GM21515 (cell line): ENCODE data around the gene HERC2.

Experiments
- ATAC-seq: cut with Tn5 transposase; IDR thresholded peaks from one replicate; pipeline ENCODE4 v1.9.1; 2021; ENCODE audit not compliant: unreplicated experiment

HERC2 gene

DNA sequence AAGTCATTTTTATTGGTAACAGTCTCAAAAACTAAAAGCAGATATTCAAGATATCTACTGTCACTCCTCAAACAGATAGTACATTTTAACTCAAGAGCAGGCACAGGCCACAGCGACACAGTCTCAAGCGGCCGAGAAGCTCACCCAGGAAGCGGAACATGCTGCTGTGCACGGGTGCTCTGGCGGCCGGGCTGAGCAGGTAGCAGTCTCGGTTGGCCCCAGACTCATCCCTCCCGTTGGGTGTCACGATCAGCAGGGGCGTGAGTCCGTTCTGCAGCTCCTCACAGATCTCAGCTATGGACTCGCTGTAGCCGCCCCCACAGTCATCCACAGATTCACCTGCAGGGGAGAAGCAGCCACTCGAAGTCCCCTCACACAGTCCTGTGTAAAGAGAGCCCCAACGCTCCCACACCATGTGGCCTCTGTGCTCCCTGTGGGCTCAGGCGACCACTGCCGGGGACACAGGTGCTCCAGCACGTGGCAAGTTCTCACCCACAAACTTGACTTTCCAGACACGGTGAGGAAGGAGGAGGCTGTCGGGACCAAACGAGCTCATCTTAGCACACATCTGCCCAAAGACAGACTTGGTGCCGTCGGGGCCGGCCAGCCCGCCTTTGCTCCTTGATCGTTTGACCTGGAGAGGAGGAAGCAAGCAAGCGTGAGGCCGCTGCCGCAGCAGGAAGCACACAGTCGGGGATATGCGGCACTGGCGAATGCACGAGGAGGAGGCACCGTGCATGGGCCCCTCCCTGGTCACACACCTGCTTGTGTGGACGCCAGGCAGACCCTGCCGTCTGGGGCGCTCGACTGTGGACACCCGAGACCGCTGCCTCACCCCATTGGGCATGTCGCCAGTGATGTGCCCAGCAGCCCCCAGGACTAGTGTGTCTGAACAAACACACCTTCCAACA lies 205.2 kb downstream of the HERC2 start:
- ATAC-seq = no peak

DNA sequence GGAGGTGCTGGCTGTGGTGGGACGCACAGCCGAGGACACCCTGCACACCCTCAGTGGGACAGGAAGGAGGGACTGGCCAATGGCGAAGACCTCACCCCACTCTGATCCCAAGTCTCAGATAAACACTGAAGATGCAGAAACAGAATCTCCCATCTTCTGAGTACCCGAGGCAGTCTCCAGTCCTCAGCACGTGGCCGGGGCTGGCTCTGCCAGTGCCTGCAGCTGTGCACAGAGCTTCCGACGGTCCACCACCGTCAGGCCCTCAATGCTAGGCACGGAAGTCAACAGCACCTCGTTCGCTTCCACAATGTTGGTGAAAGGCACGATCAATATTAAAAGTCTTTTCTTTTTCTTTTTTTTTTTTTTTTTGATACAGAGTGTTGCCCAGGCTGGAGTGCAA lies 206.1 kb downstream of the HERC2 start:
- no peak for ATAC-seq

DNA sequence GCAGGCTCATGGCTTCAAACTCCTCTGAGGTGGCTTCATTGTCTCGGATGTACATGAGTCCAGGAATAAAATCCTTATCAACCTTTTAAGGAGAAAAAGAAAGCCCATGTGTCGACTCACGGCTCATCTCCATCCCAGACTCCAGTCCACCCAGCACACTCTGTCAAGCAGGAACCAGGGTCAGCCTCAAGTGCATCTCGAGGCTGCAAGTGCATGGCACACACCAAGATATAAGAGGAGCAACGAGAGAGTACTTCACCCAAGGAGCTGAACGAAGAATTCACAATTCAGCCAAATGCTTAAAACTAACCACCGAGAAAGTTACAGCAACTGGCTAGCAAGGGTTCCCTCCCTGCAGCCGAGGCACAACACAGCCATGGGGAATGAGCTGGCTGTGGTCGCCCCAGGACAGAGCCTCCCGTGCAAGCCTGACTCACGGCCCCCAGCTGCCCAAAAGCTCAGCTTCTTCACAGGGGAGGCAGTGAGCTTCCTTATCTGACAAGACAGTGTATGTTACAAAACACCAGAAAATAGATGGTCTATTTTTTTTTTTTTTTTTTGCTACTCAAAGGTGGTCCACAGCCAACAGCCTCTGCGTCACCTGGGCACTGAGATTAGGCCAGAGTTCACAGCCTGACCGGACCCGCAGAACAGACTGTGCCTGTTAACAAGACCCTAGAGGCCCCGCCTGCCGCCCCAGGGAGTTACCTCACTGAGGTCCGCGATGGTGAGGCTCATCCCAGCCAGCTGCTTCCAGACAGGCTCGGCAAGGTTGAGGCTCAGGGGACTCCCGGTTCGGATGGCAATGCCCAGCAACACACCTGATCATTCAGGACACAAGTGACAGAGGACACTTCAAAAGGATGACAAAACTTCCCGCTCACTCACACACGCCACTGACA lies 207.0 kb downstream of the HERC2 start:
- no peak for ATAC-seq

DNA sequence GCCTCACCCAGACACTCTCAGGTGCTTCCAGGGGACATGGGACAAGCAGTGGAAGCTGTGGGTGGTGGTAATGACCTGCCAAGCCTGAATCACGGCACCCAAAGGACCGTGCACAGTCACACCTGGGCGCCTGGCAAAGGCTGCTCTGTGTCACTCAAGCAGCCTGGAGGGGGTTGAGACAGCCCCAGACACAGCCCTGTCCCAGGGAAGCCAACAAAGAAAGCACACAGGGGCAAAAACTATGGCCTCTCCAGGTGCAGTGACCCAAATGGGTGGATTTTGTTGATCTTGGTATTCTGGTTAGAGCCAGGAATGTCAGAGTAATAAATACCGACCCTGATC lies 207.9 kb downstream of the HERC2 start:
- ATAC-seq = no peak

DNA sequence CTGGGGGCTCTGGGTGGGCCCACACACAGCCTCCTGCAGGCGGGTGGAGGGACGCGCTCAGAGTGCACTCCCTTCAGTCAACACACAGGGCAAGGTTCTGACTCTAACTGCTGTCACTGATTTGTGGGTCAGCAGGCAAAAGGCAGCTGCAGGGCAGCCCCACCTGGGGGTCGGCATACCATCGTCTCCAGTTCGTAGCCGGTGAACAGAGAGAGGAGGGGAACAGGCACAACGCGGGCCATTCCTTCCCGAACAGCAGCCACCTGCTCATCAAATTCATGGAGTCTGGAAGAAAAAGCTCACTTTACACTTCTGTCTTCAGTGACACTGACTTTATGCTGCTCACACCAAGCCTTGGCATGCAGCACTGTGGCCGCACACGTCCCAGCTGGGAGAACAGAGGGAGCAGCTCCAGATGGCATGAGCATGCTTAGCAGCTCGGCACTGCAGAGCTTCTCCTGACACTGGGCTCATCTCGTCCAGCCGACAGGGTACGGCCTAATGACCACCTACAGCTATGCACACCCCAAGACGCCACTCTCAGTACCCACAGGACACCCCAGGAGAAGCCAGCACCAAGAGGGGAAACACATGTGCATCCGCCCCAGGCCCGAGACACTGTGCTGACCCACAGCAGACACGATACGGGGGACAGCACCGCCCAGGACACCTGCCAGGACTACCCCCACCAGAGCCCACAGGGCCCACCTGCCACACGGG lies 208.4 kb downstream of the HERC2 start:
- no peak for ATAC-seq

DNA sequence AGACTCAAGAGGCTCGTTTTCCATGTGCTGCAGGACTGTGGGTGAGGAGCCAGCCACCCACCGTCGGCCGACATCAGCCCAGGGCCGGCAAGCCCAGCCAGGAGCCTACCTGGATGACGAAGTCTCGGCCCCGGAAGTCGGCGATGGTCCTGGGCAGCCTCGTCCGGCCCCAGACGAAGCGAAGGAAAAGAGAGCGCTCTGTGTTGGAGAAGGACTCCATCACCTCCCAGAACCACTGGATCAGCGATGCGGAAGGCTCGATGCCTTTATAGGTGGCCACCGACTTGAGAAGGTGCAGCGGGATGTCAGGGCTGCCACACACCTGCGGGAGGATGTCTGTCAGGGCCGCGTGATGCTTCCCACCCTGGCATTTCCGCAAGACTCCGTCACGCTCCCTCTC lies 209.0 kb downstream of the HERC2 start:
- ATAC-seq = no peak

DNA sequence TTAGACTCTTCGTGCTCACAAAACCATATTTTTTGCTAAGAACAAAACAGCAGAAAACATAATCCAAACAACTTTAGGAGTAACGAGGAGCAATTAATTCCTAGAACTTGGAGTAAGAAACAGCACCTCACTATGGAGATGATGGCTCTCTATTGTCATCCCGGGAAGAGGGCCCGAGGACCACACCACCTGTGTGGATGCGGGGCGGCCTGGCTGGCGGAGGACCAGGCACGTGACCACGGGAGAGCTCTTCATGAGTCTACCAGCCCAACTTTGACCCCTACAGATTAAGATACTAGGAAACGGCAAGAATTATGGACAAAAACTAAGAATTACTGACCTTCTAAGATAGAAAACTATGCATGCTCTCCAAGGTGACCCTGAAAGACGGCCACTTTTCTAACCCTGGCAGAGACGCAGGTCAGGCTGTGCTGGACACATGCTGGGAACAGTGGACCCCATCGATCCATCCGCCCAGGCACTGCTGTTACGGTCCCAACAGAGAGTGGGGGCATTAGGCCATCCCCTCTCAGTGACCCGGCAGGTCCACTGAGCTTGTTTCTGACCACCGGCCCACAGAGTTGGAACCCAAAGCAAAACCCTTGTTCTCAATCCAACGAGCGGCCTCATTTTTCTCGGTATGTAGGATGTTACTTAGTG lies 209.7 kb downstream of the HERC2 start:
- ATAC-seq = no peak

DNA sequence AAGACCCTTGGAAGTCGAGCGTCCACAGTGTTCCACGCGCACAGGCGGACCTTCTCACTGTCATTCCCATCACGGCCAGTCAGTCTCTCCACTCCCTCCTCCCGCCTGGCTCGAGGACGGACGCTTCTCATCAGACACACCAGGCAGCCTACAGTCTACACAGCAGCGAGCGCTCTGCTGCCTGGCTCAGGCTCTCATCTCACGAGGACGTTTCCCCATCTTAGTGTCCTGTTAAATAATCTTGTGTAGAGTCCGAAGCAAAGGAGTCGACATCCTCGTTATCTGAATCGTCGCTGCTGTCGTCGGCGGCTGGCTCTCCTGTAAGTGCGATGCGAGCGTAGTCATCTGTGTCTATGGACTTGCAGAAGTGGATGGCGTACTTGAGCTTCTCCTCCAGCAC lies 210.4 kb downstream of the HERC2 start:
- no peak for ATAC-seq

DNA sequence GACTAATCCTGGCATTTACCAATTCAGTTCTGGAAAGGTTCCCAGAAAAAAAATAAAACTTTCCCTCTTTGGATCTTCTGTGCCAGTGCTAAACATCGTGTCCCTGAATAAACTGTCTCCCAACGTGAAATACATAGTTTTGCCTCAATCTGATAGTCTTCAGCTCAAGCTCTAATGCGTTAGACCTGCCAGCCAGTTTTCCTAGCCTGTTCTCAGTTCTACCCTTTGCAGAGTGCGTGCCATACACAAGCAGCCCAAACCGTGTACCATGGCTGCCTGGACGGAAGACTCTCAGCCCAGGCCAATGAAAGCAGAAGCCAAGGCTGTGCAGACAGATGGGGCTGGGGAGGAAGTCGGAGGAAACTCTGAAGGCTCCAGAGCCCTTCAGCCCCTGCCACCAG lies 211.5 kb downstream of the HERC2 start:
- ATAC-seq = no peak

DNA sequence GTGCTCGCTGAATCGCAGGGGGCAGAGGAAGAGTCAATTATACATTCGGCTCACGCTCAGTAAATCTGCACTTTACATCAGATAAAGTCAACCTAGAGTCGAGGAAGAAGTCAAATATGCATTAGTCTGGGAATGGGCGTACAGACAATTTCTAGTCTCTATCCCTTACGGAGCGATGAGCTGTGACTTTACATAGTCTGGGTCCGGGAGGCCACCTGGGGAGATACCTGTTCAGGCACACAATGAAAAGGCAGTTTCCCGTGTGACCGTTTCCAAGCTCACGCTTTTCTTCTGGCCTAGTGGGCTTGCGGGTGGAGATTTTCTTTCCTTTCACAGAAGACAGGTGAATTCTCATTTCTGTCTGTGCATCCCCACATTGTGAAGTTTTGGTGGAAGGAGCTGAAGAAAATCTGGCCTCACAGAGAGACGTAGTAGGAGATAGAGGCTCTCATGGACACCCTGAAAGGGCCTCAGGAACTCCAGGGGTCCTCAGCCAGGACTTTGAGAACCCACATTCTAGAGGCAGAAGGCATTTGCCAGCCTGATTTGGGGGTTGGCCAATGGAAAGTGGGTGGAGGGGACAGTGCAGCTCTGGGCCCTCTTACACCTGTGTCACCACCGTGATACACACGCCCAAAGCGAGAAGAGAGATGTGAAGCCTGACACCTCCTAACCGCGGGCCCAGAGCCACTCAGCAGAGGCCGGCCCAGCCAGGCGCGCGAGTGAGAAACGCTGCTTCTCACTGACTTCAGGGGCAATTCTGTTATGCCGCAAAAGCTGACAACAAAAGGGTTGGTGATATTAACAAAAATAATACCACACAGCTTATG lies 212.1 kb downstream of the HERC2 start:
- ATAC-seq = no peak

DNA sequence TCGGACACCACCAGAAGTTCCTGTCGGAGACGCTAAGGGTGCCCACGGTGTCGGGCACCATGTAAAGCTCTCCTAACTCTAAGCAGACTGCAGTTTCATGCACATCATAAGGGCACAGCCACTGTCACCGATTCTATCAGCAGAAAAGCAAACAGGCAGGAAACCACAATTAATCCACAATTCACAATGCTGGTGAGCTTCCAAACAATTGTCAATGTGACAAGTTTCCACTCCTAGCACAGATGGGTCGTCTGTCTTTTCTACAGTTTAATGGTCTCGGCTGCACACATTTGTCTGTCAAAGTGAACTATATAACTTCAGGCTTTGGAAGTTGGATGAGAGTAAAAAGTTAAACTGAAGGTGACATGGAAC lies 214.1 kb downstream of the HERC2 start:
- no peak for ATAC-seq

DNA sequence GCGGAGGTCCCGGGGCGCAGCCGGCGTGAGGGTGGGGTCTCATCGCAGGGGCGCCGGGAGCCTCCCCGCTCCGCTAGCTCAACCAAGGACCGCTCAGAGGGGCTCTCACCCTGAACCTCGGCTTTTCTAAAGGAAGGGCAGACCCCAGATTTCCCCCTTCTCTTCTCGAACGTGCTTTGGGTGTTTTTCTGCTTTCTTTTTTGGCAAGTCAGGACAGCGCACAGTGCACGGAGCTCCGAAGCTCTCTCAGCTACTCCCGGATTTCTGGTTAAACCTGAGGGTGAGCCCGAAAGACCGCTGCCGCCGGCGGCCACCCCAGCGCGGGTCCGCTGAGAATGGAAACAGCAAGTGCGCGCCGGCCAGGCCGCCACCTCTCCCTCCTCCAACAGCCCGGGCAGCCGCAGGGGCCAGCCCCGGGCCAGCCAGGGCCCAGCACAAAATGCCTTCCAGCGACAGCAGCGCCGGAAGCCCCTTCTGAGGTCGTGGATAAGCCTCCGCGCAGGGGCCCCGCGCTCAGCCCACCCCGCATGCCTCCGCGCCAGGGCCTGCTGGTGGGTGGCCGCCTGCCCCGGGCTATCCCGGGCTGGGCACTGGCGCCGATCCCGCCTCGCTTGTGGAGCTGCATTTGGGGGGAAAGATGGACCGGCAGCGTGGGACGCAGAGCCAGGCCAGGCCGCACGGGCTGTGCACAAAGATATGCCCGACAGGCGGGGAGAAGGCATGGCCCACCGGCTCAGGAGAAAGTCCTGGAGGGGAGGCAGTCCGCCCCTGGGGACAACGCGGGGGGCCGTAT lies 214.7 kb downstream of the HERC2 start:
- ATAC-seq = no peak

DNA sequence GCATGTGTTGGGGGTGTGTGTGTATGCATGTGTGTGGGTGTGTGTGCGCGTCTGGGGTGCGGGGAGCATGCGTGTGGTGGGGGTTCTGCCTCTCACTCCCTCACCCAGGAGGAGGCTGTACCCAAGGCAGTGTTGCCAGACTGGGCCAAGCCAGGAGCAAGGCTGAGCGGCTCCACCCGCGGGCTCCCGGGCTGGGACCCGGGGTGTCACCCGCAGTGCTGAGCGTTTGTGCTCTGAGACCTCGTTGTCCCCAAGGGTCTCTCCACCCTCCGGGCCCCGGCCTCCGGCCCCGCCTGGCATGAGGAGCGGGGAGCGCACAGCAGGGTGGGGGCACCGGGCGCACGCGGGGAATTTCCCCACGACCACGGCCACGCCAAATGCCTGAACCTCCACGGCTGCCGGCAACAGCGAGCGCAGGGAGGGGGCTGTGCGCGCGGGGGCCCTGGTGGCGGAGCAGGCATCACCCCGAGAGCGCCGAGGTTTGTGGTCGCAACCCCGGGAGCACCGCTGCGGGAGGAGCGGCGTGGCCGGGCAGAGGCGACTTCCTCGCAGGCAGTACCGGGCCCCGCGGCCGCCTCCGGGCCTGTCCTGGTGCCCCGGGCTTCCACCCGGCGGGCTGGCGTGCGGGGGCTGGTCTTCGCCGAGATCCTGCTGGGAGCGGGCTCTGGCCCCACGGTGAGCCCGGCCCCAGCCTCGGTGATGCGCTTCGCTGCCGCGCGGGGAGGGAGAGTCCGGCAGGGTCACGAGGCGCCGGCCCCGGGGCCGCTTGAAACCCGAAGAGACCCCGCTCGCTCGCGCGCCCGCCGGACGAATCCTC lies 215.5 kb downstream of the HERC2 start:
- no peak for ATAC-seq

DNA sequence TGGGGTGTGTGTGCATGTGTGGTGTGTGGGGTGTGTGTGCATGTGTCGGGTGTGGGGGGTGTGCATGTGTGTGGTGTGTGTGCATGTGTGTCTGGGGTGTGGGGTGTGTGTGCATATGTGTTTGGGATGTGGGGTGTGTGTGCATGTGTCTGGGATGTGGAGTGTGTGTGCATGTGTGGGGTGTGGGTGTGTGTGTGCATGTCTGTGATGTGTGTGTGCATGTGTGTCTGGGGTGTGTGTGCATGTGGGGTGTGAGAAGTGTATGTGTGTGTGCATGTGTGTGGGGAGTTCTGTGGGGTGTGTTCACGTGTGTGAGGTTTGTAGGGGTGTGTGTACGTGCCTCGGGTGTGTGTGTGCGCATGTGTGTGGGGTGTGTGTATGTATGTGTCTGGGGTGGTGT lies 216.2 kb downstream of the HERC2 start:
- no peak for ATAC-seq

DNA sequence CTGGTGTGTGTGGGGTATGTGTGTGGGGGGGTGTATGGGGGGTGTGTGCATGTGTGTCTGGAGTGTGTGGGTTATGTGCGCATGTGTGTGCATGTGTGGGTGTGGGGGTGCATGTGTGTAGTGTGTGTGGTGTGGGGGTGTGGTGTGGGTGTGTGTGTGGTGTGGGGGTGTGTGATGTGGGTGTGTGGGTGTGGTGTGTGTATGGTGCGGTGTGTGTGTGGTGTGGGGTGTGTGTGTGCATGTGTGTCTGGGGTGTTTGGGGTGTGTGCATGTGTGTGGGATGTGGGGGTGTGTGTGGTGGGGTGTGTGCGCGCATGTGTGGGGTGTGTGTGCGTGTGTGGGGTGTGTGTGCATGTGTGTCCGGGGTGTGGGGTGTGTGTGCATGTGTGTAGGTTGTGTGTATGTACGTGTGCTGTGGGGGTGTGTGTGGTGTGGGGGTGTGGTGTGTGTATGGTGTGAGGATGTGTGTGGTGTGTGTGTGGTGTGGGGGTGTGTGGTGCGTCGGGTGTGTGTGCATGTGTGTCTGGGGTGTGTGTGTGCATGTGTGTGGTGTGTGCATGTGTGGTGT lies 216.7 kb downstream of the HERC2 start:
- ATAC-seq = no peak

DNA sequence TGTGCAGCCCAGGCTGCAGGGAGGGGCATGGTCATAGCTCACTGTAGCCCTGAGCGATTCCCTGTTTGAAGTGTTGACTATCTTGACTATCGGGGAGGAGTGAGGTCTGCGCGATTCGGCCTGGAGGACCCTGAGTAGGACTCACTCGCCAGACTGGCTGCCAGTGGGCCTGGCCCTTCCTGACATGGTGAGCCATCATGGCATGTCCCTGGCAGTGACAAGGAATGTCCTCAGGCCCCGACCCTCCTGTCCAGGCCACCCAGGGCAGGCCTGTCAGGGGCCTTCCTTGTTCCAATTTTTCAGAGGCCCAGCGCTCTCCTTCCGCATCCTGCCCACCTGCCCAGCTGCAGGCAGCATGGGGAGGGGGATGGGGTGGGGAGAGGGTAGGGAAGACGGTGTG lies 217.7 kb downstream of the HERC2 start:
- ATAC-seq = no peak

DNA sequence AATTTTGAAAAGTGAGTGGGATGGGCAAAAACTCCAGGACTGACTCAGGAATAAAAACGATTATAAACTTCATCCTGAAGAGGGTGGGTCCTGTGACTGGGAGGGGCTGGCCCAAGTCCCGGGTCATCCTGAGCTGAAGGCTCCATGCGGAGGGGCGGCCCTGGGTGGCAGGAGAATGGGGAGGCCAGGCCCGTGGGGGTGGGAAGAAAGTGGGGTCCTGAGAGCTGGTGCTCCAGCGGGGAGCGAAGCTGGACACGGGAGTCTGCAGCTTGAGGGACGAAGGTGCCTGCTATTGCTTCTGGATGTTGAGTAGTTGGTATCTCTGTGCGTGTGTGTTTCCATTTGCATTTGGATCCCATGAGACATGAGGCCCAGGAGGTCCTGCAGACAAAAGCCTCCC lies 218.1 kb downstream of the HERC2 start:
- no peak for ATAC-seq

DNA sequence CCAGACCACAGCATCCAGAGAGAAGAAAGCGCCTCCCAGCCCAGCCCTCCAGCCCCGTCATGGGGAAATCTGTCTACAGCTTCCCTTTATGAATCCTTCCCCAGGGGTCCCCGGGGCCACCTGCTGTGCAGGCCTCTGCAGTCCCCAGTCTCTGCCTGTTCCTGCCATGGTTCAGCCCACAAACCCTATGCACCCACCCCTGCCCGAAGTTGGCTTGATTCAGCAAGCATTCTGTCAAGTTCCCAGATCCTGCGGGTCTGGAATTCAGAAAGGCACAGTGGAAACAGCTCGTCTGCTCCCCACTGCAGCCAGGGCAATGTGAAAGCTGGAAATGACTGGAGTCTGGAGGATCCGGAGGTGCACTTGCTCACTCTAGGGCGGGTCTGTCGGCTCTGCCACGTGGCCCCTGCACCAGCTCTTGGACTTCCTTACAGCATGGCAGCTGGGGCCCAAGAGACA lies 220.0 kb downstream of the HERC2 start:
- ATAC-seq = no peak
